K562 treated with DMSO at 1 percent for 24 hours (cell line): ENCODE results near the gene SERPINB1. TPM values are rescaled to one million over a fixed set of nuclear protein-coding genes. Genes with fewer than 3 reads are reported as not detected.

Source experiments
- total RNA-seq: library from RNA; unstranded; fragments of 300-600 nt; gene quantifications from 2 replicates; pipeline ENCODE4 v1.2.3, GENCODE V29; 2022; ENCODE audit warnings: low read depth; ENCODE audit not compliant: insufficient read depth

The SERPINB1 gene
- total RNA-seq, result 60.4 and 72.9 TPM in 2 replicates

DNA sequence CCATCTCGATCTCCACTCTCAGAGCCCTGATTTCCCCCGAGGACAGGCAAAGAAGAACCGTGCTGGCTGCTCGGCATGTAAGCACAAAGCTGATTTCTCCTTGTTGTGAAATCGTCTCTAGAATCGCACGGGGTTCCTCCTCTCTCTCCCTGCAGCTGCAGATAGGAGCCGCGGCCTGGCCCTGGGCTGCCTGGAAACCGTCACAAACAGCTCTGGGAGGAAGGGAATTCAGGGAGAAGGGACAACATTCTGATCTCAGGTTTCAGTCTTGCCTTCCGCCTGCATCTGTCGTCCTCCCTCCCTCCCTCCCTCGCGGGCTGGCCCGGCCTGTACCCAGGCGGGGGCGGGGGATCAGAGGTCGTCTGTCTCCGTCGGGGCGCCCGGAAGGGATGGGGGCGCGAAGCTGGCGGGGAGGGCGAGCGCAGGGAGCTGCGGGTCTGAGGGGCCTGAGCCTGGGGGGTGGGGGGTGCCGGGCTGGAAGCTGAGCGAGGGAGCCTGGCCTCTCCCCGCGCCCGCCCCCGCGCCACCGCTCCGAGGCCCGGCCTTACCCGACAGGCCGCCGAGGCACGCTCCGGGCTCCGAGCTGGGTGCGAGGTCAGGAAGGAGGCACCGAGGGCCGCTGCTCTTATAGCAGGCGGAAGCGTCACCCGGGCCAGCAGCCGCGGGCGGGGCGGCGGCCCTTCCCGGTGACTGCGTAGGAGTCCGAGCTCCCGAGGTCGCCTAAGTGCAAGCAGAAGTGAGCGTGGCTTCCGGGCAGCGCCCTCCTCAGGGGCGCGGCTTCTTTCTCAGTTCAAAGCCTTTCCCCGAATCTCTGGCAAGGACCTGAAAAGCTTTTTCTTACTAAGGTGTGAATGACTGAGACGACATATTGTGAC is at the start of gene SERPINB1:
Gene SERPINB1 (minus strand): TSS at position 600 of the 875 bp plus-strand sequence. CDS start 1,277 bp downstream, outside the sequence.

Other genes with a start within 250 kb of the SERPINB1 start
- gene MYLK4, start 90.9 kb downstream of the SERPINB1 start, total RNA-seq, result 0.23 and 0.39 TPM in 2 replicates
- gene WRNIP1, start 76.5 kb downstream of the SERPINB1 start, total RNA-seq, result 71.9 and 73.4 TPM in 2 replicates
- gene SERPINB9, start 61.4 kb upstream of the SERPINB1 start, total RNA-seq, result 23.6 and 24.0 TPM in 2 replicates
- 245 and 250 TPM in 2 replicates for gene SERPINB6, start 129.7 kb upstream of the SERPINB1 start, total RNA-seq
- gene NQO2, start 158.0 kb upstream of the SERPINB1 start, total RNA-seq, result 222 and 225 TPM in 2 replicates
- gene RIPK1, start 226.6 kb upstream of the SERPINB1 start, total RNA-seq, result 26.2 and 30.9 TPM in 2 replicates